Body of pancreas (tissue), 4 donors: ENCODE data around the gene SLC38A3. TPM values are rescaled to one million over a fixed set of nuclear protein-coding genes. Genes with fewer than 3 reads are reported as not detected.
A peak's percentile ranks its signal among the peaks of the same experiment; 100 is the strongest.

Experiments used
- ATAC-seq: fragments of 150-250 bp; one replicate; pipeline ENCODE4 v1.9.1; 2016
- DNase-seq, 4 donors: peaks; one replicate each; pipeline ENCODE4 v3.0.0-alpha.2; 2019
- H3K27ac ChIP-seq, 4 donors: fragments of 200-600 bp; sonication (generic); 1 replicate in 3 of 4; 2 replicates in 1 of 4; pipeline versions ENCODE4 v1.5.1 to v1.6.1; 2016 to 2019; ENCODE audit warnings: mild to moderate bottlenecking in 1 of 4, mixed read lengths in 1 of 4, moderate library complexity in 1 of 4
- H3K27me3 ChIP-seq, 2 donors: fragments of 200-600 bp; sonication (generic); one replicate each; pipeline ENCODE4 v1.6.0; 2016; ENCODE audit warnings: mild to moderate bottlenecking in 1 of 2
- H3K36me3 ChIP-seq, 2 donors: fragments of 200-600 bp; sonication (generic); replicated peaks in 1 of 2; 2 replicates each; pipeline ENCODE4 v1.5.1; 2016; ENCODE audit warnings: low read depth in 2 of 2; ENCODE audit not compliant: insufficient read depth in 1 of 2
- H3K4me1 ChIP-seq: fragments of 200-600 bp; sonication (generic); one replicate; pipeline ENCODE4 v1.6.0; 2016
- H3K4me3 ChIP-seq, 2 donors: fragments of 200-600 bp; sonication (generic); 1 replicate in 1 of 2; 2 replicates in 1 of 2; pipeline ENCODE4 v1.5.1; 2016 to 2019
- H3K9me3 ChIP-seq, 3 donors: fragments of 200-600 bp; sonication (generic); 1 replicate in 2 of 3; 2 replicates in 1 of 3; pipeline ENCODE4 v1.5.1; 2016
- CTCF ChIP-seq, 7 experiments: fragments of 450-650 bp in 4 of 7; fragments of 200-600 bp in 3 of 7; sonication (generic) in 3 of 7; IDR thresholded peaks; one replicate each; pipeline ENCODE4 v1.5.1; 2016 to 2019; ENCODE audit warnings: antibody characterized with exemption in 7 of 7
- POLR2A ChIP-seq, 3 donors: fragments of 450-650 bp; IDR thresholded peaks; one replicate each; pipeline ENCODE4 v1.6.1; 2016; ENCODE audit warnings: antibody characterized with exemption in 3 of 3, mild to moderate bottlenecking in 2 of 3
- WGBS, 2 donors: methylation state at CpG; one replicate each; pipeline ENCODE4 v1.1.5; 2017; 5-methylcytosine and 5-hydroxymethylcytosine counted together
- intact Hi-C: fragments of 100-400 bp; cut with DNase I; formaldehyde crosslinking; loops from one replicate; pipeline ENCODE4 v1.15.1; 2023
- total RNA-seq, 2 donors: library from RNA; depleted of rRNA; stranded (reverse); fragments of >200 nt; gene quantifications; one replicate each; pipeline ENCODE4 v1.1.0, GENCODE V29; 2016

Gene SLC38A3
- total RNA-seq, 2 donors from 2014 or later = 4.6 to 48.0 TPM

GRCh38 chr3:50267280-50267913, 62.3 kb downstream of the SLC38A3 start:
- H3K36me3 ChIP-seq = no peaks in the 10 kb centered on the region
- intact Hi-C loops = no loop called here
- 12 to 13% methylated on average over 13 to 22 of the region's 22 CpGs for WGBS, 2 donors
- TF ChIP-seq CTCF (IDR thresholded peaks at IDR 0.05) = peak in 1 of 7 experiments; percentile 8
- TF ChIP-seq POLR2A (IDR thresholded peaks at IDR 0.05) = peak; percentile 74 to 92 (median 84)
- no peaks in the 10 kb centered on the region for H3K9me3 ChIP-seq
- H3K27ac ChIP-seq = peak overlapping the region; percentile 93 to 97 (median 94)
- H3K4me3 ChIP-seq = no peak overlapping the region
- DNase-seq (peak; percentile 74 to 84 (median 83)), ATAC-seq (peak; percentile 43)
- no peaks in the 10 kb centered on the region for H3K27me3 ChIP-seq
- H3K4me1 ChIP-seq = peaks cover 85% of the 10 kb centered on the region

- Histone ChIP-seq H3K27ac (peak overlapping the region; percentile 93 to 97 (median 94)), H3K36me3 (no peaks in the 10 kb centered on the region), H3K4me3 (no peak overlapping the region), H3K4me1 (peaks cover 92% of the 10 kb centered on the region), H3K9me3 (no peaks in the 10 kb centered on the region), H3K27me3 (no peaks in the 10 kb centered on the region)
- TF ChIP-seq CTCF (IDR thresholded peaks at IDR 0.05) = no peak
- TF ChIP-seq POLR2A (IDR thresholded peaks at IDR 0.05) = no peak
- no peak for DNase-seq
- WGBS, 2 donors = 8 to 37% methylated on average over 3 of the region's 3 CpGs
- intact Hi-C loops = no loop called here
- no peak for ATAC-seq
These were observed 63.2 kb downstream of the SLC38A3 start for GRCh38 chr3:50268276-50268675.

- H3K27ac ChIP-seq = peak within 1 kb of the TSS; percentile 93 to 97 (median 94)
- H3K9me3 ChIP-seq = no peaks in the 10 kb centered on the region
- 10 to 28% methylated on average over 15 to 21 of the region's 21 CpGs for WGBS, 2 donors
- peak within 1 kb of the TSS; percentile 4 to 16 for H3K4me3 ChIP-seq
- intact Hi-C loops = no loop called here
- ATAC-seq (peak; percentile 75), DNase-seq (peak; percentile 92 to 97 (median 96))
- peaks cover 97% of the 10 kb centered on the region for H3K4me1 ChIP-seq
- no peaks in the 10 kb centered on the region for H3K27me3 ChIP-seq
- no peaks in the 10 kb centered on the region for H3K36me3 ChIP-seq
- TF ChIP-seq POLR2A (IDR thresholded peaks at IDR 0.05) = peak; percentile 84 to 90 (median 85)
- peak in 1 of 7 experiments; percentile 9 for TF ChIP-seq CTCF (IDR thresholded peaks at IDR 0.05)
These were observed 63.8 kb downstream of the SLC38A3 start, which contains the start of gene SEMA3B for GRCh38 chr3:50268703-50269451. SEMA3B (plus strand) TSS chr3:50269147; CDS start chr3:50269241, 94 bp downstream.

GRCh38 chr3:50269460-50269859, 64.4 kb downstream of the SLC38A3 start:
- TF ChIP-seq POLR2A (IDR thresholded peaks at IDR 0.05) (no peak), CTCF (IDR thresholded peaks at IDR 0.05) (no peak)
- ATAC-seq (no peak), DNase-seq (no peak)
- Histone ChIP-seq H3K4me3 (peak overlapping the region; percentile 4 to 16), H3K27ac (peak overlapping the region; percentile 93 to 97 (median 94)), H3K4me1 (peaks cover 97% of the 10 kb centered on the region), H3K27me3 (no peaks in the 10 kb centered on the region), H3K9me3 (no peaks in the 10 kb centered on the region), H3K36me3 (no peaks in the 10 kb centered on the region)
- 17 to 22% methylated on average over 4 of the region's 4 CpGs for WGBS, 2 donors
- intact Hi-C loops = no loop called here
